Adrenal gland (tissue), 12 donors: Measurements from ENCODE around the gene TNS1. TPM values are rescaled to one million over a fixed set of nuclear protein-coding genes. Genes with fewer than 3 reads are reported as not detected.

Experiments used
- DNase-seq, 7 donors: peaks; one replicate each; pipeline ENCODE4 v3.0.0-alpha.2; 2019 to 2020
- H3K27ac ChIP-seq, 5 donors: fragments of 200-600 bp; sonication (generic) in 4 of 5; 1 replicate in 3 of 5; 2 replicates in 2 of 5; pipeline versions ENCODE4 v1.5.1 to v1.8.0; 2016 to 2020; ENCODE audit warnings: mild to moderate bottlenecking in 1 of 5
- H3K27me3 ChIP-seq: fragments of 200-600 bp; 2 replicates; pipeline ENCODE4 v1.8.0; 2021
- H3K36me3 ChIP-seq, 2 donors: fragments of 200-600 bp; replicated peaks in 1 of 2; 1 replicate in 1 of 2; 2 replicates in 1 of 2; pipeline versions ENCODE4 v1.5.1 to v1.8.0; 2018 to 2022
- H3K4me1 ChIP-seq, 2 donors: fragments of 200-600 bp; replicated peaks in 1 of 2; 1 replicate in 1 of 2; 2 replicates in 1 of 2; pipeline versions ENCODE4 v1.5.1 to v1.8.0; 2018 to 2021
- H3K4me3 ChIP-seq, 4 donors: fragments of 200-600 bp; sonication (generic) in 3 of 4; one replicate each; pipeline ENCODE4 v1.5.1; 2016 to 2018
- H3K9me3 ChIP-seq, 3 donors: fragments of 200-600 bp; sonication (generic) in 1 of 3; replicated peaks in 1 of 3; 1 replicate in 2 of 3; 2 replicates in 1 of 3; pipeline versions ENCODE4 v1.5.1 to v1.8.0; 2016 to 2021
- CTCF ChIP-seq, 6 experiments: fragments of 450-650 bp in 4 of 6; fragments of 200-600 bp in 2 of 6; sonication (generic) in 1 of 6; IDR thresholded peaks; 1 replicate in 5 of 6; 2 replicates in 1 of 6; pipeline versions ENCODE4 v1.5.1 to v1.8.0; 2016 to 2021; ENCODE audit warnings: antibody characterized with exemption in 6 of 6, mild to moderate bottlenecking in 2 of 6, moderate library complexity in 1 of 6
- POLR2A ChIP-seq, 2 donors: fragments of 450-650 bp; IDR thresholded peaks; one replicate each; pipeline ENCODE4 v1.6.1; 2017; ENCODE audit warnings: antibody characterized with exemption in 2 of 2, mild to moderate bottlenecking in 2 of 2, moderate library complexity in 1 of 2
- WGBS, 4 donors: extraction: QIAGEN DNeasy Blood & Tissue Kit in 2 of 4; methylation state at CpG; one replicate each; pipeline versions ENCODE4 v1.1.5 to v1.1.7; 2013 to 2017; 5-methylcytosine and 5-hydroxymethylcytosine counted together
- intact Hi-C, 2 donors: fragments of 100-400 bp; cut with DNase I; formaldehyde crosslinking; loops; one replicate each; pipeline versions ENCODE4 v1.14.1 to v1.15.0; 2022 to 2023
- polyA plus RNA-seq, 3 donors: library from polyadenylated mRNA; stranded (reverse); fragments of 200-250 nt in 2 of 3; fragments of 350-450 nt in 1 of 3; fragmentation: Illumina TruSeq in 1 of 3; extraction: RNeasy Lipid Tissue Mini Kit (QIAGEN cat#74804) in 1 of 3; gene quantifications; one replicate each; pipeline ENCODE4 v1.2.3, GENCODE V29; 2013 to 2014
- total RNA-seq, 9 donors: library from RNA; depleted of rRNA in 4 of 9; stranded (reverse); fragments of >200 nt in 4 of 9; fragments of 120-200 nt in 1 of 9; fragmentation: NEBNext Ultra II Directional in 1 of 9; extraction: Animal tissue kit (Norgen Biotek cat#: 25700) in 1 of 9; gene quantifications; one replicate each; pipeline versions ENCODE4 v1.1.0 to v1.2.4, GENCODE V29; 2013 to 2023
- donor health status: healthy with polysubstance abuse.
- donor health status: Bipolar disorder and iron deficiency.
- donor health status: DM: yes; HTN: yes; CAD: no.
- donor health status: DM: no; HTN: no; CAD: no.
- donor health status: DM: no; HTN: no; CAD: no.
- donor health status: DM: yes; HTN: yes; CAD: no.

TNS1 gene
- total and polyA plus RNA-seq, 12 donors, result 34.1 to 341 (median 252) TPM

GRCh38 chr2:217804791-217805667 is 197.8 kb downstream of the TNS1 start:
- TF ChIP-seq POLR2A (IDR thresholded peaks at IDR 0.05) (no peak), CTCF (IDR thresholded peaks at IDR 0.05) (no peak)
- H3K4me1 ChIP-seq, result peaks cover 0 to 34% of the 10 kb centered on the region in 2 donors
- H3K9me3 ChIP-seq, result no peaks in the 10 kb centered on the region
- intact Hi-C loops, result no loop called here
- H3K36me3 ChIP-seq, result peaks cover 0 to 70% of the 10 kb centered on the region in 2 donors
- 47 to 65% (median 60%) methylated on average over 7 to 9 of the region's 9 CpGs for WGBS, 4 donors
- H3K4me3 ChIP-seq, result no peak overlapping the region
- peak in 2 of 7 donors; percentile 11 to 28 for DNase-seq
- H3K27ac ChIP-seq, result peak overlapping the region in 3 of 5 donors; percentile 52 to 89 (median 56)
- no peaks in the 10 kb centered on the region for H3K27me3 ChIP-seq

GRCh38 chr2:217804338-217804737 is 198.5 kb downstream of the TNS1 start:
- Histone ChIP-seq H3K27ac (peak overlapping the region in 4 of 5 donors; percentile 7 to 89 (median 54)), H3K36me3 (peaks cover 0 to 64% of the 10 kb centered on the region in 2 donors), H3K4me3 (no peak overlapping the region), H3K27me3 (no peaks in the 10 kb centered on the region), H3K4me1 (peaks cover 0 to 34% of the 10 kb centered on the region in 2 donors), H3K9me3 (no peaks in the 10 kb centered on the region)
- intact Hi-C loops, result no loop called here
- WGBS, 4 donors, result 40 to 58% (median 55%) methylated on average over 10 to 12 of the region's 12 CpGs
- peak in 6 of 7 donors; percentile 13 to 51 (median 30) for DNase-seq
- no peak for TF ChIP-seq POLR2A (IDR thresholded peaks at IDR 0.05)
- TF ChIP-seq CTCF (IDR thresholded peaks at IDR 0.05), result no peak

GRCh38 chr2:217803653-217803960 is 199.2 kb downstream of the TNS1 start:
- Histone ChIP-seq H3K9me3 (no peaks in the 10 kb centered on the region), H3K4me3 (no peak overlapping the region), H3K4me1 (peaks cover 0 to 33% of the 10 kb centered on the region in 2 donors), H3K27me3 (no peaks in the 10 kb centered on the region), H3K27ac (peak overlapping the region in 1 of 5 donors; percentile 54), H3K36me3 (peaks cover 0 to 65% of the 10 kb centered on the region in 2 donors)
- intact Hi-C loops, result no loop called here
- peak in 2 of 7 donors; percentile 8 to 14 for DNase-seq
- TF ChIP-seq CTCF (IDR thresholded peaks at IDR 0.05) (no peak), POLR2A (IDR thresholded peaks at IDR 0.05) (no peak)
- 60 to 83% (median 72%) methylated on average over 1 to 3 of the region's 3 CpGs for WGBS, 4 donors

GRCh38 chr2:217802876-217803652 is 199.7 kb downstream of the TNS1 start:
- intact Hi-C loops, result no loop called here
- H3K9me3 ChIP-seq, result no peaks in the 10 kb centered on the region
- peaks cover 0 to 27% of the 10 kb centered on the region in 2 donors for H3K4me1 ChIP-seq
- peak overlapping the region in 1 of 5 donors; percentile 54 for H3K27ac ChIP-seq
- peaks cover 0 to 60% of the 10 kb centered on the region in 2 donors for H3K36me3 ChIP-seq
- no peak for TF ChIP-seq POLR2A (IDR thresholded peaks at IDR 0.05)
- no peak for TF ChIP-seq CTCF (IDR thresholded peaks at IDR 0.05)
- DNase-seq, result peak in 5 of 7 donors; percentile 10 to 49 (median 13)
- 87 to 92% (median 92%) methylated on average over 5 to 7 of the region's 7 CpGs for WGBS, 4 donors
- H3K4me3 ChIP-seq, result no peak overlapping the region
- no peaks in the 10 kb centered on the region for H3K27me3 ChIP-seq
